D721Med (cell line): Measurements from ENCODE around the gene GFRA1.

Experiments
- DNase-seq: peaks from one replicate; pipeline ENCODE4 v3.0.0; 2011; ENCODE audit warnings: low spot score; ENCODE audit not compliant: insufficient read length
- FAIRE-seq: peaks from 2 replicates; lab custom pipeline; 2011; peaks lifted over from hg19 to GRCh38; lab: Jason Lieb, UNC
- TF ChIP-seq, protein P1 (sequence below): IDR thresholded peaks from 2 replicates; pipeline ENCODE4 v1.5.1; 2012; ENCODE audit warnings: mild to moderate bottlenecking, control low read depth; ENCODE audit not compliant: insufficient read depth; ENCODE audit errors: missing control alignments

Gene GFRA1

DNA sequence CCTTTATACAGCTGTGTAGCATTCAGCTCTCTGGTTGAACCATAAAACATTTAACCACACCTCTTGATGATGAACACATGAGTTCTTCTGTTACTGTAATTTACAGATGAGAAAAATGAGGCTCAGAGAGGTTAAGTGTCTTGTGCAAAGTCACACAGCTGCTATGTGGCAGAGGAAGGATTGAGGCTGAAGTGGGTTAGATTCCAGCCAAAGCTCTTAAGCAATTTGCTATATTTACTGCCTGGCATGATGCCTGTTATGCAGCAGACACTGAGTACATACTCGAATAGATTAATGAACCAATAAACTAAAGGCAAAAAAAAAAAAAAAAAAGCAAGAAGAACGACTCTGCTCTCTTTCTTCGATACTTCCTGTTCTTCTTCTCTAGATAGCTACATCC, 35.7 kb downstream of the GFRA1 start:
- DNase-seq (no peak), FAIRE-seq (no peak)
- TF ChIP-seq, protein P1, sequence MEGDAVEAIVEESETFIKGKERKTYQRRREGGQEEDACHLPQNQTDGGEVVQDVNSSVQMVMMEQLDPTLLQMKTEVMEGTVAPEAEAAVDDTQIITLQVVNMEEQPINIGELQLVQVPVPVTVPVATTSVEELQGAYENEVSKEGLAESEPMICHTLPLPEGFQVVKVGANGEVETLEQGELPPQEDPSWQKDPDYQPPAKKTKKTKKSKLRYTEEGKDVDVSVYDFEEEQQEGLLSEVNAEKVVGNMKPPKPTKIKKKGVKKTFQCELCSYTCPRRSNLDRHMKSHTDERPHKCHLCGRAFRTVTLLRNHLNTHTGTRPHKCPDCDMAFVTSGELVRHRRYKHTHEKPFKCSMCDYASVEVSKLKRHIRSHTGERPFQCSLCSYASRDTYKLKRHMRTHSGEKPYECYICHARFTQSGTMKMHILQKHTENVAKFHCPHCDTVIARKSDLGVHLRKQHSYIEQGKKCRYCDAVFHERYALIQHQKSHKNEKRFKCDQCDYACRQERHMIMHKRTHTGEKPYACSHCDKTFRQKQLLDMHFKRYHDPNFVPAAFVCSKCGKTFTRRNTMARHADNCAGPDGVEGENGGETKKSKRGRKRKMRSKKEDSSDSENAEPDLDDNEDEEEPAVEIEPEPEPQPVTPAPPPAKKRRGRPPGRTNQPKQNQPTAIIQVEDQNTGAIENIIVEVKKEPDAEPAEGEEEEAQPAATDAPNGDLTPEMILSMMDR = no peak

DNA sequence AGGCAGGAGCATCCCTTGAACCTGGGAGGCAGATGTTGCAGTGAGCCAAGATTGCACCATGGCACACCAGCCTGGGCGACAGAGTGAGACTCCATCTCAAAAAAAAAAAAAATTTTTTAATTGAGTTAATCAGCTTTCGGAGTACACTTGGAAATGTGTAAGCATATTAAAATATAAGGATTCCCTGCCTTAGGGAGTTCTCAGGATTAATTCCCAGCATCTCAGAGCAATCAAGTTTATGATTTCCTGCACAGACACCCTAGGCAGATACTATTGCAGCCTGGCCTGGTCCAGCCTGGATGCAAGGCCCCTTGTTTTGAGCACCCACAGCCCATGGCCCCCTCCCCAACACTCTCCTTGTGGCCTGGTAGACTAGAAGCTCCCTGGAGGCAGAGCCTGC, 39.8 kb downstream of the GFRA1 start:
- TF ChIP-seq, protein P1 = no peak
- DNase-seq (no peak), FAIRE-seq (no peak)

DNA sequence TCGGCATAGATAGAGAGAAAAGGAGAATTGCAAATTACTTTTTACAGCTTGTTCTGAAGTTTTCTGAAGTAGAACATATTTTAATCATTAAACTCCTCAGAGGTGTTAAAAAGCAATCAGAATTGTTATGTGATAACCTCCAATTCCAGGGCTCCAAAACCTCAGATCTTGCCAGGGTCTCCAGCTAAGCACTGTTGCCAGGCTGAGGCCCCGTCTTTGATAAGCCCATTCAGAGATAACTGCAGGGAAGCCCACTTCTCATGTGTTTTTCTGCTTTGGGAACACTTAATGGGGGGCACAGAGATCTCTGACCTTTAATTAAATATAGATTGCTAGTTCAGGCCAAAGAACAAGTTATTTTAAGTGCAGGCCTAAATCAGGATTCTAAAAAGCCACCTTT, 40.4 kb downstream of the GFRA1 start:
- TF ChIP-seq, protein P1 = no peak
- FAIRE-seq (no peak), DNase-seq (no peak)

DNA sequence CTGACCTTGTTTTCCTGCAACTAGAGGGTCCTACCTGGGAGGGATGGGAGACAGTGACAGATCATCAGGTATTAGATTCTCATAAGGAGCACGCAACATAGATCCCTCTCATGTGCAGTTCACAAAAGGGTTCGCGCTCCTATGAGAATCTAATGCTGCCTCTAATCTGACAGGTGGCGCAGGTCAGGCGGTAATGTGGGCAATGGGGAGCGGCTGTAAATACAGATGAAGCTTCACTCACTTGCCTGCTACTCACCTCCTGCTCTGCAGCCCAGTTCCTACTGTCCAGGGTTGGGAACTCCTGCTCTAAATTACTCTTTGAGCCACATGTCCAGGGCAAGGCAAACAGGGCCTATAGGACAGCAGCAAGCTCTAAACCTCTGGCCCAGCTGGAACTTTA, 46.2 kb downstream of the GFRA1 start:
- no peak for DNase-seq
- FAIRE-seq = no peak
- TF ChIP-seq, protein P1 = no peak

DNA sequence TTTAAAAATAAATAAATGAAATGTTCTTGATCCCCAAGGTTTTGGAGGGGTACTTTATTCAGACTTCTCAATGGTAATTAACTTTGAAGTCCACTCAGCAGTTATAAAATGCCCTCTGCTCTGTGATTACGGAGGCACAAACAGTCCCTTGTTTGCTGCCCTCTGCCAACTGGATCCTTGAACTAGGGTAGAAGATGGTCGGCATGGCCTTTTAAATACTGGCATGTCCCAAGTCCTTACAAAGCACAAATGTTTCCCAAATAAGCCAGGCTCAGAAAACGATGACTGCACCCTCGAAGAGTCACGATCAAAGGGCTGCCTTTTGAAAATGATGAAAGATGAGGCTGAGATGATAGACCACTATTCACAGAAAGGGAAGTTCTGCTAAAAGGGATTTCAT, 47.0 kb downstream of the GFRA1 start:
- no peak for DNase-seq
- FAIRE-seq = no peak
- TF ChIP-seq, protein P1 = no peak

DNA sequence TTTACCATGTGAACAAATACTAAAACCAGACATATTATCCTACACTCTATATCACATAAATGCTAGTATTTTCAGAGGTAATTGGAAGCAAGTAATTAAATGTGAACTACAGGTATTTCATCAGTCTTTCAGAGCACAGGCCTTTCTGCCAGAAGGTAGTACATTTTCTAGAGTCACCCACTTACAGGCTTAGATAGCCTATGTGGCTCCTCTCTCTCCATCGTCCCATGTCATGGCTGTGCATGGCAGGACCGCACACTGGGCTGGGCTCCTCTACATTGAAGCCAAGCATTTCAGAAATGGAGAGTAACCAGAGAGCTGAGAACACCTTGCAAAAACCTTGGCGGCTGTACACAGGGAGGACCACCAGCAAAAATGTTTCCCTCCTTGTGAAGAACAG, 49.7 kb downstream of the GFRA1 start:
- DNase-seq (no peak), FAIRE-seq (no peak)
- TF ChIP-seq, protein P1 = no peak

DNA sequence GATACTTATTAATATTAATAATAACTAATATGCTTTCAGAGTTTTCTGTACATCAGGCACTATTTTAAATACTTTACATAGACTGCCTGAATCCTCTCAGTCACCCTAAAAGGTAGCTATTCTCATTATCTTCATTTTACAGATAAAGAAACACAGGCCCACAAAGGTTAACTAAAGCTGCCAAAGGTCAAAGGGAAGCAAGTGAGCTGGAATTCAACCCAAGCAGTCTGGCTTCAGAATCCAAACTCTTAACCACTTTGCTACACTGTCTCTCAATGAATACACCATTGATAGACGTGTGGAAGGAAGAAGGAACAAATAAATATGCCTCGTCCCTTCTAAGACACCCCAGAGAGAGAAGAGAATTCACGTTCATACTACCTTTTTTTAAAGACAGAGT, 52.0 kb downstream of the GFRA1 start:
- FAIRE-seq (no peak), DNase-seq (no peak)
- TF ChIP-seq, protein P1 = no peak
